HepG2 (cell line): ENCODE results near the gene CYP27B1. TPM values are rescaled to one million over a fixed set of nuclear protein-coding genes. Genes with fewer than 3 reads are reported as not detected.
"Not testable (repeated sequence)": the region's sequence is repeated elsewhere in the genome, so short reads cannot be mapped to it uniquely, and the experiment has no call there.

ENCODE experiments used
- ATAC-seq: fragments of 200-7000 bp; cut with Tn5 transposase; 3 replicates; pipeline ENCODE4 v1.9.1; 2020; ENCODE audit warnings: mild to moderate bottlenecking, moderate library complexity
- BruUV-seq: library from RNA; stranded (reverse); fragments of 400-500 nt; replicated peaks from 2 replicates; lab custom pipeline; 2021; lab: Mats Ljungman, UMichigan
- CTCF ChIA-PET: fragments of 300-600 bp; formaldehyde crosslinking; extraction: SDS; loops from one replicate; lab custom pipeline; 2021; ENCODE audit warnings: low total read pairs, inconsistent platforms, low intra/inter-chr PET ratio; lab: Yijun Ruan, JAX
- POLR2A ChIA-PET: fragments of 350-600 bp; sonication (Branson Sonifier 250); formaldehyde crosslinking; loops from one replicate; lab custom pipeline; 2020; ENCODE audit warnings: antibody characterized with exemption, inconsistent platforms; lab: Yijun Ruan, JAX
- DNase-seq: peaks from one replicate; pipeline ENCODE4 v3.0.0-alpha.2; 2015; ENCODE audit warnings: low spot score
- FAIRE-seq: peaks from 3 replicates; lab custom pipeline; 2011; peaks lifted over from hg19 to GRCh38; lab: Jason Lieb, UNC
- H2AFZ ChIP-seq: one replicate; pipeline ENCODE4 v1.6.1; 2011; ENCODE audit warnings: low read length, inconsistent platforms
- H3K27ac ChIP-seq: fragments of 300-600 bp; 3 replicates; pipeline ENCODE4 v1.8.0; 2011; ENCODE audit warnings: mixed run types, mild to moderate bottlenecking, mixed read lengths, low read length, inconsistent platforms; ENCODE audit not compliant: insufficient read depth; ENCODE audit errors: extremely low read length
- H3K27me3 ChIP-seq, 2 experiments: fragments of 200-600 bp in 1 of 2; 2 replicates in 1 of 2; 3 replicates in 1 of 2; pipeline versions ENCODE4 v1.6.0 to v1.8.0; 2011; ENCODE audit warnings: low read length in 2 of 2, mild to moderate bottlenecking in 2 of 2, moderate library complexity in 2 of 2, inconsistent platforms in 1 of 2; ENCODE audit not compliant: insufficient read depth in 2 of 2, control insufficient read depth in 1 of 2
- H3K36me3 ChIP-seq, 2 experiments: fragments of 200-600 bp in 1 of 2; replicated peaks in 1 of 2; 2 replicates in 1 of 2; 3 replicates in 1 of 2; pipeline versions ENCODE4 v1.5.1 to v1.8.0; 2011; ENCODE audit warnings: low read length in 2 of 2, inconsistent platforms in 1 of 2; ENCODE audit not compliant: insufficient read depth in 2 of 2, control insufficient read depth in 1 of 2
- H3K4me1 ChIP-seq: 2 replicates; pipeline ENCODE4 v1.5.1; 2012; ENCODE audit warnings: low read length, inconsistent platforms; ENCODE audit not compliant: insufficient read depth
- H3K4me2 ChIP-seq: 2 replicates; pipeline ENCODE4 v1.6.0; 2011; ENCODE audit warnings: low read depth, low read length, inconsistent platforms
- H3K4me3 ChIP-seq, 3 experiments: fragments of 200-600 bp in 1 of 3; sonication (generic), shearing (Covaris generic) in 1 of 3; replicated peaks in 1 of 3; 2 replicates each; pipeline ENCODE4 v1.5.1; 2011 to 2016; ENCODE audit warnings: low read length in 3 of 3, inconsistent platforms in 2 of 3, low read depth in 2 of 3, mild to moderate bottlenecking in 2 of 3, control low read depth in 1 of 3, mixed read lengths in 1 of 3; ENCODE audit not compliant: insufficient read depth in 1 of 3
- H3K79me2 ChIP-seq: one replicate; pipeline ENCODE4 v1.6.1; 2011; ENCODE audit warnings: low read length, inconsistent platforms; ENCODE audit not compliant: insufficient read depth
- H3K9ac ChIP-seq: 2 replicates; pipeline ENCODE4 v1.6.0; 2011; ENCODE audit warnings: mild to moderate bottlenecking, low read depth, low read length, inconsistent platforms; ENCODE audit not compliant: insufficient read depth
- H3K9me3 ChIP-seq: 2 replicates; pipeline ENCODE4 v1.5.1; 2012; ENCODE audit warnings: mild to moderate bottlenecking, low read length
- H4K20me1 ChIP-seq: 2 replicates; pipeline ENCODE4 v1.6.0; 2011; ENCODE audit warnings: inconsistent platforms, mild to moderate bottlenecking, low read length, moderate library complexity; ENCODE audit not compliant: insufficient read depth
- ARNTL ChIP-seq: sonication (generic); formaldehyde crosslinking; IDR thresholded peaks from 2 replicates; pipeline ENCODE4 v1.4.0; 2020; ENCODE audit warnings: mild to moderate bottlenecking, missing genetic modification reagents
- ATF1 ChIP-seq: IDR thresholded peaks from 2 replicates; pipeline ENCODE4 v1.6.1; 2016; ENCODE audit warnings: mild to moderate bottlenecking, control low read depth
- ATF3 ChIP-seq: sonication (generic); formaldehyde crosslinking; IDR thresholded peaks from 2 replicates; pipeline ENCODE4 v1.4.0; 2020; ENCODE audit warnings: missing genetic modification reagents
- ETV6 ChIP-seq: sonication (generic); formaldehyde crosslinking; conservative IDR thresholded peaks from 2 replicates; pipeline ENCODE4 v1.4.0; 2020; ENCODE audit warnings: missing genetic modification reagents
- IKZF5 ChIP-seq: IDR thresholded peaks from 2 replicates; pipeline ENCODE4 v1.6.1; 2018; ENCODE audit warnings: missing genetic modification reagents, mild to moderate bottlenecking, missing compliant biosample characterization
- NPAS2 ChIP-seq: sonication (generic); formaldehyde crosslinking; IDR thresholded peaks from 2 replicates; pipeline ENCODE4 v1.8.0; 2022; ENCODE audit warnings: mild to moderate bottlenecking, missing genetic modification reagents, borderline replicate concordance
- NR2C2 ChIP-seq: sonication (generic); formaldehyde crosslinking; IDR thresholded peaks from 2 replicates; pipeline ENCODE4 v1.4.0; 2020; ENCODE audit warnings: missing genetic modification reagents, mild to moderate bottlenecking, moderate library complexity, borderline replicate concordance
- POGZ ChIP-seq: sonication (generic); formaldehyde crosslinking; IDR thresholded peaks from 2 replicates; pipeline ENCODE4 v1.4.0; 2020; ENCODE audit warnings: mild to moderate bottlenecking, missing genetic modification reagents
- SOX5 ChIP-seq: IDR thresholded peaks from 2 replicates; pipeline ENCODE4 v1.6.1; 2016; ENCODE audit warnings: borderline replicate concordance
- TMF1 ChIP-seq: sonication (generic); formaldehyde crosslinking; IDR thresholded peaks from 2 replicates; pipeline ENCODE4 v1.8.1; 2022; ENCODE audit warnings: low read depth, missing genetic modification reagents
- ZNF10 ChIP-seq: sonication (generic); formaldehyde crosslinking; IDR thresholded peaks from 2 replicates; pipeline ENCODE4 v1.4.0; 2020; ENCODE audit warnings: mild to moderate bottlenecking, low read depth, missing genetic modification reagents, borderline replicate concordance
- ZNF3 ChIP-seq: IDR thresholded peaks from 2 replicates; pipeline ENCODE4 v1.7.0; 2017; ENCODE audit warnings: inconsistent platforms
- ZNF484 ChIP-seq: sonication (generic); formaldehyde crosslinking; IDR thresholded peaks from 2 replicates; pipeline ENCODE4 v1.5.1; 2020; ENCODE audit warnings: mild to moderate bottlenecking, low read depth, missing genetic modification reagents, borderline replicate concordance
- ZNF501 ChIP-seq: sonication (generic); formaldehyde crosslinking; IDR thresholded peaks from 2 replicates; pipeline ENCODE4 v1.5.1; 2020; ENCODE audit warnings: mild to moderate bottlenecking, moderate library complexity, missing genetic modification reagents
- ZNF644 ChIP-seq: IDR thresholded peaks from 2 replicates; pipeline ENCODE4 v1.6.1; 2016; ENCODE audit warnings: low read depth
- ZNF703 ChIP-seq: sonication (generic); formaldehyde crosslinking; IDR thresholded peaks from 2 replicates; pipeline ENCODE4 v1.5.1; 2020; ENCODE audit warnings: missing genetic modification reagents, mild to moderate bottlenecking, moderate library complexity, borderline replicate concordance
- WGBS: methylation state at CpG from one replicate; pipeline ENCODE4 v1.1.6; 2017; ENCODE audit warnings: low lambda C conversion rate; 5-methylcytosine and 5-hydroxymethylcytosine counted together
- in situ Hi-C: cut with HindIII; loops from 2 replicates; pipeline ENCODE4 v1.10.0; 2017; ENCODE audit warnings: low pct_unique_long_range_greater_than_20kb; ENCODE audit not compliant: extremely low pct_ligation_motif_present
- intact Hi-C: fragments of 100-400 bp; cut with micrococcal nuclease; formaldehyde crosslinking; loops from one replicate; pipeline ENCODE4 v1.10.0; 2022; ENCODE audit not compliant: unreplicated experiment
- polyA plus RNA-seq, 8 experiments: library from polyadenylated mRNA; depleted of rRNA in 3 of 8; stranded (reverse) in 7 of 8; unstranded in 1 of 8; fragments of >200 nt; fragmentation: Illumina TruSeq in 4 of 8; extraction: Trizol in 4 of 8; gene quantifications; 2 replicates each; pipeline versions ENCODE4 v1.2.1 to v1.2.3, GENCODE V29; 2011 to 2016; ENCODE audit warnings: low read depth in 4 of 8, missing spikeins in 1 of 8, mixed read lengths in 1 of 8; ENCODE audit not compliant: insufficient read depth in 1 of 8
- total RNA-seq, 5 experiments: library from RNA; depleted of rRNA; stranded (reverse); fragments of >200 nt; fragmentation: Illumina TruSeq; extraction: Trizol; gene quantifications; 2 replicates each; pipeline ENCODE4 v1.2.3, GENCODE V29; 2016; ENCODE audit warnings: low read depth in 1 of 5
- TF ChIP-seq, protein P1 (sequence below): sonication (generic); formaldehyde crosslinking; IDR thresholded peaks from 2 replicates; pipeline ENCODE4 v1.8.0; 2022; ENCODE audit warnings: mild to moderate bottlenecking, missing genetic modification reagents, moderate library complexity

The CYP27B1 gene
- total and polyA plus RNA-seq, 2 of the 13 experiments (the other 11 are each of a cell fraction or from before 2014, with no cell fraction given): 2.3 to 3.0 TPM

DNA sequence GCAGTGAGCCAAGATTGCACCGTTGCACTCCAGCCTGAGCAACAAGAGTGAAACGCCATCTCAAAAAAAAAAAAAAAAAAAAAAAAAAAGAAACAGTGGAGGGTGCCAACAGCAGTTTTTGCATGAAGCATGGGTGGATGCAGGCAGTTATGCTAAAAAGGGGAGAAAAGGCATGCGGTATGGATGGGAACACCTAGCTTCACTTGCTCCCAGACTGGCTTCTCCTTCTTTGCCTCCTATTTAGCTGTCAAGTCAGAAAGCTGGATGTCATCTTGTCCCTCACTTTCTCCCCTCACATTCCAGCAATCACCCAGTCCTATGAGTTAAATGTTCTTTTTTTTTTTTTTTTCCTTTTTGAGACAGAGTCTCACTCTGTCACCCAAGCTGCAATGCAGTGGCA lies 8.2 kb upstream of the CYP27B1 start:
- CTCF ChIA-PET: no interaction called here
- Histone ChIP-seq H3K27ac (no peak overlapping the region), H3K9ac (no peak overlapping the region), H3K4me2 (no peak overlapping the region), H3K4me3 (no peak overlapping the region), H2AFZ (no peak overlapping the region), H3K27me3 (no peaks in the 10 kb centered on the region; a peak in 1 of 5 replicates), H3K4me1 (peaks cover 23% of the 10 kb centered on the region), H4K20me1 (no peaks in the 10 kb centered on the region), H3K9me3 (no peaks in the 10 kb centered on the region), H3K36me3 (peaks cover 0 to 7% of the 10 kb centered on the region in 2 experiments; a peak in 4 of 5 replicates), H3K79me2 (peaks cover 17% of the 10 kb centered on the region)
- intact Hi-C loops: no loop called here
- DNase-seq: no peak
- POLR2A ChIA-PET: interaction anchor here (0.7 kb wide), 1 partner anchor 10 kb away, joined by 3 read pairs; no protein-coding TSS in a partner anchor
- BruUV-seq: no TSS peak
- TF ChIP-seq ZNF501 (CRISPR knock-in tag) (no peak), SOX5 (CRISPR knock-in tag) (no peak), NR2C2 (no peak), ZNF3 (CRISPR knock-in tag) (no peak), TMF1 (CRISPR knock-in tag) (no peak), ZNF644 (CRISPR knock-in tag) (no peak), ZNF703 (CRISPR knock-in tag) (no peak), ZNF10 (CRISPR knock-in tag) (no peak), NPAS2 (no peak), ARNTL (CRISPR knock-in tag) (no peak), ATF1 (CRISPR knock-in tag) (no peak), ETV6 (CRISPR knock-in tag) (no peak), POGZ (no peak), IKZF5 (CRISPR knock-in tag) (no peak), ATF3 (no peak), ZNF484 (CRISPR knock-in tag) (no peak)
- TF ChIP-seq, protein P1, sequence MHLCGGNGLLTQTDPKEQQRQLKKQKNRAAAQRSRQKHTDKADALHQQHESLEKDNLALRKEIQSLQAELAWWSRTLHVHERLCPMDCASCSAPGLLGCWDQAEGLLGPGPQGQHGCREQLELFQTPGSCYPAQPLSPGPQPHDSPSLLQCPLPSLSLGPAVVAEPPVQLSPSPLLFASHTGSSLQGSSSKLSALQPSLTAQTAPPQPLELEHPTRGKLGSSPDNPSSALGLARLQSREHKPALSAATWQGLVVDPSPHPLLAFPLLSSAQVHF (CRISPR knock-in tag): no peak
- no peak for FAIRE-seq
- in situ Hi-C loops: no loop called here
- ATAC-seq: no peak
- 95% methylated on average over 3 of the region's 3 CpGs for WGBS

GRCh38 chr12:57774634-57775033 lies 7.8 kb upstream of the CYP27B1 start:
- 98% methylated on average over 11 of the region's 11 CpGs for WGBS
- H3K27me3 ChIP-seq, CTCF ChIA-PET, H3K36me3 ChIP-seq, H3K9me3 ChIP-seq, FAIRE-seq, H3K4me3 ChIP-seq, DNase-seq, H3K9ac ChIP-seq, in situ Hi-C loops, BruUV-seq, H4K20me1 ChIP-seq, H3K4me2 ChIP-seq, H3K27ac ChIP-seq, H2AFZ ChIP-seq, ATAC-seq: not testable (repeated sequence)
- H3K79me2 ChIP-seq: peaks cover 17% of the 10 kb centered on the region
- H3K4me1 ChIP-seq: peaks cover 23% of the 10 kb centered on the region
- POLR2A ChIA-PET: interaction anchor here (0.7 kb wide), 1 partner anchor 11 kb away, joined by 3 read pairs; no protein-coding TSS in a partner anchor
- intact Hi-C loops: loop anchor here (5.0 kb wide), 1 partner anchor 68 kb away; no protein-coding TSS in a partner anchor
